K562 (cell line): ENCODE measurements around the gene SNX9. TPM values are rescaled to one million over a fixed set of nuclear protein-coding genes. Genes with fewer than 3 reads are reported as not detected.
A peak's percentile ranks its signal among the peaks of the same experiment; 100 is the strongest.

Source experiments
- CBFA2T3 ChIP-seq: fragments of 450-650 bp; IDR thresholded peaks from 2 replicates; pipeline ENCODE4 v1.6.1; 2017
- CC2D1A ChIP-seq: fragments of 450-650 bp; IDR thresholded peaks from 2 replicates; pipeline ENCODE4 v1.6.1; 2017; ENCODE audit warnings: mild to moderate bottlenecking
- DMBX1 ChIP-seq: fragments of 250-450 bp; sonication (Bioruptor Pico); IDR thresholded peaks from 2 replicates; pipeline ENCODE4 v1.8.0; 2022; ENCODE audit warnings: inconsistent platforms, mild to moderate bottlenecking, moderate library complexity, borderline replicate concordance
- DPF2 ChIP-seq: fragments of 450-650 bp; IDR thresholded peaks from 2 replicates; pipeline ENCODE4 v1.6.1; 2016
- ERF ChIP-seq: fragments of 450-650 bp; formaldehyde crosslinking; IDR thresholded peaks from 2 replicates; pipeline ENCODE4 v1.4.0; 2020; ENCODE audit warnings: mild to moderate bottlenecking, mixed read lengths
- FOXK2 ChIP-seq, 2 experiments: fragments of 450-650 bp; IDR thresholded peaks in 1 of 2; conservative IDR thresholded peaks in 1 of 2; 2 replicates each; pipeline ENCODE4 v1.6.1; 2016; ENCODE audit warnings: low read depth in 2 of 2, mild to moderate bottlenecking in 1 of 2
- GATAD2A ChIP-seq: fragments of 450-650 bp; IDR thresholded peaks from 2 replicates; pipeline ENCODE4 v1.6.1; 2017
- HIVEP1 ChIP-seq: fragments of 250-450 bp; sonication (Bioruptor Pico); IDR thresholded peaks from 2 replicates; pipeline ENCODE4 v1.4.0; 2020; ENCODE audit warnings: mild to moderate bottlenecking
- ID3 ChIP-seq, 2 experiments: fragments of 250-450 bp in 1 of 2; fragments of 450-650 bp in 1 of 2; sonication (Bioruptor Pico) in 1 of 2; IDR thresholded peaks; 2 replicates each; pipeline versions ENCODE4 v1.6.1 to v1.8.0; 2016 to 2021; ENCODE audit warnings: mild to moderate bottlenecking in 2 of 2, moderate library complexity in 2 of 2, missing compliant biosample characterization in 1 of 2, missing genetic modification characterization in 1 of 2
- IFI16 ChIP-seq: fragments of 250-450 bp; sonication (Bioruptor Pico); IDR thresholded peaks from 2 replicates; pipeline ENCODE4 v2.1.2; 2022; ENCODE audit warnings: mild to moderate bottlenecking, inconsistent platforms
- ILK ChIP-seq: fragments of 450-650 bp; IDR thresholded peaks from 2 replicates; pipeline ENCODE4 v1.6.1; 2016; ENCODE audit warnings: missing genetic modification characterization, low read depth, mild to moderate bottlenecking, missing compliant biosample characterization, moderate library complexity, borderline replicate concordance
- JUND ChIP-seq, 2 experiments: IDR thresholded peaks; 2 replicates in 1 of 2; 3 replicates in 1 of 2; pipeline ENCODE4 v1.6.1; 2011; ENCODE audit warnings: borderline replicate concordance in 2 of 2, low read depth in 2 of 2, low read length in 2 of 2, improper control_type of control experiment in 1 of 2, missing biosample characterization in 1 of 2, missing genetic modification characterization in 1 of 2, missing genetic modification reagents in 1 of 2
- KDM4B ChIP-seq, 2 experiments: fragments of 450-650 bp in 1 of 2; sonication (generic) in 1 of 2; IDR thresholded peaks; 2 replicates each; pipeline ENCODE4 v1.6.1; 2016 to 2017; ENCODE audit warnings: borderline replicate concordance in 2 of 2, antibody characterized with exemption in 1 of 2, low read depth in 1 of 2, mild to moderate bottlenecking in 1 of 2
- KLF6 ChIP-seq: fragments of 250-450 bp; sonication (Bioruptor Pico); IDR thresholded peaks from 2 replicates; pipeline ENCODE4 v1.4.0; 2020; ENCODE audit warnings: mild to moderate bottlenecking, moderate library complexity, borderline replicate concordance
- MAZ ChIP-seq, 2 experiments: fragments of 450-650 bp in 1 of 2; sonication (generic) in 1 of 2; formaldehyde crosslinking; IDR thresholded peaks in 1 of 2; conservative IDR thresholded peaks in 1 of 2; 2 replicates each; pipeline versions ENCODE4 v1.4.0 to v1.5.0; 2020; ENCODE audit warnings: mild to moderate bottlenecking in 1 of 2, missing genetic modification reagents in 1 of 2
- MECOM ChIP-seq: fragments of 250-450 bp; sonication (Bioruptor Pico); IDR thresholded peaks from 2 replicates; pipeline ENCODE4 v1.8.0; 2022; ENCODE audit warnings: inconsistent platforms
- NFRKB ChIP-seq: fragments of 450-650 bp; IDR thresholded peaks from 2 replicates; pipeline ENCODE4 v1.6.1; 2016; ENCODE audit warnings: low read depth
- RBBP5 ChIP-seq: fragments of 200-600 bp; sonication (generic); IDR thresholded peaks from 2 replicates; pipeline ENCODE4 v1.6.1; 2012; ENCODE audit warnings: borderline replicate concordance, mild to moderate bottlenecking, low read length, control low read depth, inconsistent platforms; ENCODE audit not compliant: insufficient read depth, poor library complexity, severe bottlenecking
- SOX6 ChIP-seq: fragments of 450-650 bp; IDR thresholded peaks from 2 replicates; pipeline ENCODE4 v1.6.1; 2014; ENCODE audit warnings: mild to moderate bottlenecking
- ZNF23 ChIP-seq: fragments of 250-450 bp; sonication (Bioruptor Pico); IDR thresholded peaks from 2 replicates; pipeline ENCODE4 v1.4.0; 2020; ENCODE audit warnings: mild to moderate bottlenecking
- ZNF277 ChIP-seq: fragments of 250-450 bp; sonication (Bioruptor Pico); IDR thresholded peaks from 2 replicates; pipeline ENCODE4 v1.8.0; 2022; ENCODE audit warnings: inconsistent platforms, mild to moderate bottlenecking, moderate library complexity, borderline replicate concordance
- ZNF583 ChIP-seq: fragments of 250-450 bp; sonication (Bioruptor Pico); IDR thresholded peaks from 2 replicates; pipeline ENCODE4 v1.4.0; 2020
- ZNF589 ChIP-seq: fragments of 200-800 bp; sonication (Bioruptor generic); IDR thresholded peaks from 2 replicates; pipeline ENCODE4 v1.6.1; 2016; ENCODE audit warnings: low read depth, missing genetic modification characterization, missing compliant biosample characterization
- ZNF766 ChIP-seq: fragments of 200-800 bp; sonication (Bioruptor generic); conservative IDR thresholded peaks from 2 replicates; pipeline ENCODE4 v1.6.1; 2016; ENCODE audit warnings: missing genetic modification characterization, missing compliant biosample characterization
- polyA plus RNA-seq, 8 experiments: library from polyadenylated mRNA; depleted of rRNA in 4 of 8; stranded (reverse) in 5 of 8; unstranded in 3 of 8; fragments of >200 nt; fragmentation: Nextera tagmentation in 2 of 8; fragmentation: Illumina TruSeq in 1 of 8; extraction: Ambion mirVana in 2 of 8; extraction: Trizol in 1 of 8; gene quantifications; 2 replicates each; pipeline versions ENCODE4 v1.2.1 to v1.2.3, GENCODE V29; 2011 to 2014; ENCODE audit warnings: inconsistent platforms in 1 of 8, missing spikeins in 1 of 8
- total RNA-seq, 7 experiments: library from RNA; depleted of rRNA in 6 of 7; stranded (reverse); fragments of >200 nt in 6 of 7; fragmentation: Illumina TruSeq in 2 of 7; extraction: Trizol in 2 of 7; gene quantifications; 2 replicates each; pipeline versions ENCODE4 v1.2.1 to v1.2.3, GENCODE V29; 2011 to 2021; ENCODE audit warnings: low replicate concordance in 1 of 7
- TF ChIP-seq, protein P1 (sequence below): fragments of 250-450 bp; sonication (Bioruptor Pico); IDR thresholded peaks from 2 replicates; pipeline ENCODE4 v1.5.0; 2021

The SNX9 gene
- total and polyA plus RNA-seq, 9 of the 15 experiments (the other 6 are each of a cell fraction or from before 2014, with no cell fraction given): 6.0 to 81.7 (median 57.1) TPM

- TF ChIP-seq SOX6 (peak; percentile 69), ID3 (CRISPR knock-in tag; IDR thresholded peaks at IDR 0.05) (peak; percentile 14; the same call in 1 of the 2 replicates), ID3 (tag; IDR thresholded peaks at IDR 0.05) (peak; percentile 88), MAZ (CRISPR knock-in tag; conservative IDR thresholded peaks at IDR 0.05 in 1 of 2, IDR thresholded peaks at IDR 0.05 in 1 of 2) (0 out of 4 replicates have a peak, but pooled peaks of 1 of the 2 experiments have one; percentile 20), IFI16 (CRISPR knock-in tag) (peak; percentile 44; the same call in 1 of the 2 replicates), GATAD2A (peak; percentile 74; the same call in 1 of the 2 replicates), ZNF277 (CRISPR knock-in tag) (no peak), FOXK2 (conservative IDR thresholded peaks at IDR 0.05 in 1 of 2, IDR thresholded peaks at IDR 0.05 in 1 of 2; ENCODE audit: low read depth in 2 of 2) (no peak), KLF6 (CRISPR knock-in tag) (peak; percentile 62), KDM4B (IDR thresholded peaks at IDR 0.05; ENCODE audit: borderline replicate concordance in 2 of 2, low read depth in 1 of 2) (no peak), ZNF583 (peak; percentile 91), ZNF589 (CRISPR knock-in tag) (peak; percentile 95), NFRKB (no peak), ZNF23 (CRISPR knock-in tag) (0 out of 2 replicates have a peak, but pooled peaks have one; percentile 58), DPF2 (peak; percentile 50; the same call in 1 of the 2 replicates), ZNF766 (peak; percentile 81), RBBP5 (peak; percentile 29), CC2D1A (no peak), JUND (IDR thresholded peaks at IDR 0.05; ENCODE audit: borderline replicate concordance, low read depth, low read length) (peak; percentile 77; the same call in 1 of the 2 replicates), JUND (tag; IDR thresholded peaks at IDR 0.05; ENCODE audit: borderline replicate concordance, low read depth, low read length) (peak; percentile 79; the same call in 2 of the 3 replicates), MECOM (CRISPR knock-in tag) (peak; percentile 63; the same call in 1 of the 2 replicates), HIVEP1 (peak; percentile 28; the same call in 1 of the 2 replicates), ERF (CRISPR knock-in tag) (no peak), CBFA2T3 (no peak; the same call in 1 of the 2 replicates), DMBX1 (CRISPR knock-in tag) (peak; percentile 95), ILK (tag) (peak; percentile 41; the same call in 1 of the 2 replicates)
- TF ChIP-seq, protein P1, sequence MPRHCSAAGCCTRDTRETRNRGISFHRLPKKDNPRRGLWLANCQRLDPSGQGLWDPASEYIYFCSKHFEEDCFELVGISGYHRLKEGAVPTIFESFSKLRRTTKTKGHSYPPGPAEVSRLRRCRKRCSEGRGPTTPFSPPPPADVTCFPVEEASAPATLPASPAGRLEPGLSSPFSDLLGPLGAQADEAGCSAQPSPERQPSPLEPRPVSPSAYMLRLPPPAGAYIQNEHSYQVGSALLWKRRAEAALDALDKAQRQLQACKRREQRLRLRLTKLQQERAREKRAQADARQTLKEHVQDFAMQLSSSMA: no peak
These were observed 9.1 kb upstream of the SNX9 start (continued) for GRCh38 chr6:157813750-157814455.
